ENCODE data around the gene RPSA.
"Not testable (repeated sequence)": the region's sequence is repeated elsewhere in the genome, so short reads cannot be mapped to it uniquely, and the experiment has no call there.

Gene RPSA

DNA sequence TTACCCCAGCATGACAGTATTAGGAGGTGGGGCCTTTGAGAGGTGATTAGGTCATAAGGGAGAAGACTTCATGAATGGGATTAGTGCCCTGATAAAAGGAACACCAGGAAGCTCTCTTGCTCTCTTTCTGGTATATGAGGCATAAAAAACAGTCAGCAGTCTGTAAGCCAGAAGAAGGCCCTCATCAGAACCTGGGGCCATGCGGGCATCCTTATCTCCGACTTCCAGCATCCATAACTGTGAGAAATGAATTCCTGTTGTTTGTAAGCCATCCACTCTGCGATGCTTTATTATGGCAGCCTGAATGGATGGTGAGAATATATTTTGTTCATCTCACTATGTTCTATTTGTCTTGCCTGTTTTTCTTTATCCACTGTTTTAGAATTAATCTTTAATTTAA lies 43.3 kb downstream of the RPSA start:
- no peaks in the 10 kb centered on the region for H3K36me3 ChIP-seq (ENCODE audit: control insufficient read depth in 1 of 2, insufficient read depth in 2 of 2, low read length in 2 of 2)
- no peak overlapping the region for H3K27ac ChIP-seq (ENCODE audit: low read depth, low read length)

DNA sequence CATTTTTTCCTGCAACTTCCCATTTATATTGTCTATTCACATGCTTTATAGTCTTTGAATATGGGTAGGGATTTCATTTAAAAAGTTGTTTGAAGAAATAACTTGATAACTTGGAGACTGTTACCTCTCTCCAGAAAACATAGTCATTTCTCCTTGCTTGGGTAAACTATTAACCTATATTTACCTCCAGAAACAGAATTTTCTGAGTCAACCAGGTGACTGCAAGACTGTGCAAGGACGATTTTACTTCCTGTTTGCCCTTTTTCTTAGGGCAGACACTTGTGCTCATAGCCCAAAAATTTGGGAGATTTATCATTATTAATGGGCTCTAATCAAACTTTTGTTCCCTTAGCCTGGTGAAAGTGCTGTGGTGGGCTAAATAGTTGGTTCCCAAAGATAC lies 46.6 kb downstream of the RPSA start:
- no peaks in the 10 kb centered on the region for H3K4me1 ChIP-seq (ENCODE audit: control insufficient read depth in 1 of 2, insufficient read depth in 2 of 2, low read length in 2 of 2)
- no peaks in the 10 kb centered on the region for H3K36me3 ChIP-seq (ENCODE audit: control insufficient read depth in 1 of 2, insufficient read depth in 2 of 2, low read length in 2 of 2)
- no peak overlapping the region for H3K27ac ChIP-seq (ENCODE audit: low read depth, low read length)
- no peak overlapping the region for H3K9ac ChIP-seq (ENCODE audit: low read depth in 1 of 2, low read length in 2 of 2)
- no peak overlapping the region for H3K4me3 ChIP-seq (ENCODE audit: low read depth in 1 of 2, low read length in 2 of 2)
- no peaks in the 10 kb centered on the region for H3K9me3 ChIP-seq (ENCODE audit: control insufficient read depth in 1 of 2, low read length in 2 of 2)
- H3K27me3 ChIP-seq (ENCODE audit: control insufficient read depth in 1 of 2, insufficient read depth in 2 of 2, low read length in 2 of 2), result no peaks in the 10 kb centered on the region

More for the DNA sequence above, 43.3 kb downstream of the RPSA start:
- Histone ChIP-seq H3K4me1 (ENCODE audit: control insufficient read depth in 1 of 2, insufficient read depth in 2 of 2, low read length in 2 of 2) (no peaks in the 10 kb centered on the region), H3K9me3 (ENCODE audit: control insufficient read depth in 1 of 2, low read length in 2 of 2) (no peaks in the 10 kb centered on the region), H3K4me3 (ENCODE audit: low read depth in 1 of 2, low read length in 2 of 2) (no peak overlapping the region), H3K27me3 (ENCODE audit: control insufficient read depth in 1 of 2, insufficient read depth in 2 of 2, low read length in 2 of 2) (peaks cover 0 to 4% of the 10 kb centered on the region in 2 donors), H3K9ac (ENCODE audit: low read depth in 1 of 2, low read length in 2 of 2) (no peak overlapping the region)

DNA sequence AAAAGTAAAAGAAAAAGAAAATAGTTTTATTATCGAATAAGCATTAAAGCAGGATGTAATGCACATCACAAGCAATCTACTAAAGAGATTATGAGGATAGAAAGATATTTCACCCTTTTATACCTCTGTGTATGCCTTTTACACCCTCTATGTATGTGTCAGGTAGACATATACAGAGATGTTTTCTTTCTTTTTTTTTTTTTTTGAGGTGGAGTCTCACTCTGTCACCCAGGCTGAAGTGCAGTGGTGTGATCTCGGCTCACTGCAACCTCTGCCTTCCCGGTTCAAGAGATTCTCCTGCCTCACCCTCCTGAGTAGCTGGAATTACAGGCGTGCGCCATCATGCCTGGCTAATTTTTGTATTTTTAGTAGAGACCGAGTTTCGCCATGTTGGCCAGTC lies 47.4 kb downstream of the RPSA start:
- H3K9me3 ChIP-seq (ENCODE audit: control insufficient read depth in 1 of 2, low read length in 2 of 2); H3K9ac ChIP-seq (ENCODE audit: low read depth in 1 of 2, low read length in 2 of 2); H3K27me3 ChIP-seq (ENCODE audit: control insufficient read depth in 1 of 2, insufficient read depth in 2 of 2, low read length in 2 of 2); H3K4me1 ChIP-seq (ENCODE audit: control insufficient read depth in 1 of 2, insufficient read depth in 2 of 2, low read length in 2 of 2); H3K4me3 ChIP-seq (ENCODE audit: low read depth in 1 of 2, low read length in 2 of 2); H3K36me3 ChIP-seq (ENCODE audit: control insufficient read depth in 1 of 2, insufficient read depth in 2 of 2, low read length in 2 of 2); H3K27ac ChIP-seq (ENCODE audit: low read depth, low read length): not testable (repeated sequence)

DNA sequence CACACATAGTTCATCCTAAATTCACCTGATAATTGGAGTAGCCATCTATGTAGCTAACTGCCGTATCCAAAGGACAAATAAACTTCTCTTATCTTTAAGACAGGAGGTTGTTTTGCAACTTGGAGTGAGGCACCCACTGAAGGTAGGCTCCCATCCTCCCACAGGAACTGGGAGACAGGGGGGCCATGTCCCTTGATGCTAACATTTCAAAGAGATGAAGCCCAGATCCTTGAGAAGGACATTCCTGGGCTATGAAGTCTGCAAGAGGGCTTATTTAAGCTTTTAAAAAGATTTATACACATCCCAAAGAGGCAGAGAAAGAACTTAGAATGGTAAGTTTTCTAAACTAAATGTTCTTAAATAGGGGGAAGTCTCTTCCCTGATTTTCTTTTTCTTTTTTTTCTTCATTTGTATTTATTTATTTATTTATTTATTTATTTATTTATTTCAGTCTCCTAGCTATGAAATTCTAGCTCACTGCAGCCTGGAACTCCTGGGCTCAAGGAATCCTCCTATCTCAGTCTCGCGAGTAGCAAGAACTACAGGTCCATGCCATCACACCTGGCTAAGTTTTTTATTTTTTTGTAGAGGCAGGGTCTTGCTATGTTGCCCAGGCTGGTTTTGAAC lies 48.2 kb downstream of the RPSA start:
- Histone ChIP-seq H3K27ac (ENCODE audit: low read depth, low read length) (no peak overlapping the region), H3K36me3 (ENCODE audit: control insufficient read depth in 1 of 2, insufficient read depth in 2 of 2, low read length in 2 of 2) (no peaks in the 10 kb centered on the region), H3K27me3 (ENCODE audit: control insufficient read depth in 1 of 2, insufficient read depth in 2 of 2, low read length in 2 of 2) (no peaks in the 10 kb centered on the region), H3K9ac (ENCODE audit: low read depth in 1 of 2, low read length in 2 of 2) (no peak overlapping the region), H3K4me3 (ENCODE audit: low read depth in 1 of 2, low read length in 2 of 2) (no peak overlapping the region), H3K9me3 (ENCODE audit: control insufficient read depth in 1 of 2, low read length in 2 of 2) (no peaks in the 10 kb centered on the region), H3K4me1 (ENCODE audit: control insufficient read depth in 1 of 2, insufficient read depth in 2 of 2, low read length in 2 of 2) (no peaks in the 10 kb centered on the region)

DNA sequence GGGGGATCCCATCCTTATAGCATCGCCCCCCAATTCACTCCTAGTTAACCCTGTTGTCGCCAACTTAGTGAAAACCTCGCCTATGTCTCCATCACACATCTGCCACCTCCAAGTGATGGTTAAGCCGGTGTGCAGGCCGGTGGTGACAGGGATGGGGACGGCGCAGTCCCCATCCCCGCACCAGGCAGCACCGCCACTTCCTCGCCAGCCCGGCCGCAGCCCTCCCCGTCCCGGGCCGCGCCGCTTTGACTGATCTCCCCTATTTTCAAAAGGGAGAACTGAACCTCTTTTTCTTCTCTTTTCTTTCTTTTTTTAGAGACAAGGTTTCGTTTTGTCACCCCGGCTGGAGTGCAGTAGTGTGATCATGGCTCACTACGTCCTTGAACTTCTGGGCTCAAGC lies 49.6 kb downstream of the RPSA start:
- H3K4me1 ChIP-seq (ENCODE audit: control insufficient read depth in 1 of 2, insufficient read depth in 2 of 2, low read length in 2 of 2), result no peaks in the 10 kb centered on the region
- no peaks in the 10 kb centered on the region for H3K9me3 ChIP-seq (ENCODE audit: control insufficient read depth in 1 of 2, low read length in 2 of 2)
- no peaks in the 10 kb centered on the region for H3K36me3 ChIP-seq (ENCODE audit: control insufficient read depth in 1 of 2, insufficient read depth in 2 of 2, low read length in 2 of 2)
- H3K9ac ChIP-seq (ENCODE audit: low read depth in 1 of 2, low read length in 2 of 2), result no peak overlapping the region
- H3K27ac ChIP-seq (ENCODE audit: low read depth, low read length), result no peak overlapping the region
- no peak overlapping the region for H3K4me3 ChIP-seq (ENCODE audit: low read depth in 1 of 2, low read length in 2 of 2)
- H3K27me3 ChIP-seq (ENCODE audit: control insufficient read depth in 1 of 2, insufficient read depth in 2 of 2, low read length in 2 of 2), result no peaks in the 10 kb centered on the region

DNA sequence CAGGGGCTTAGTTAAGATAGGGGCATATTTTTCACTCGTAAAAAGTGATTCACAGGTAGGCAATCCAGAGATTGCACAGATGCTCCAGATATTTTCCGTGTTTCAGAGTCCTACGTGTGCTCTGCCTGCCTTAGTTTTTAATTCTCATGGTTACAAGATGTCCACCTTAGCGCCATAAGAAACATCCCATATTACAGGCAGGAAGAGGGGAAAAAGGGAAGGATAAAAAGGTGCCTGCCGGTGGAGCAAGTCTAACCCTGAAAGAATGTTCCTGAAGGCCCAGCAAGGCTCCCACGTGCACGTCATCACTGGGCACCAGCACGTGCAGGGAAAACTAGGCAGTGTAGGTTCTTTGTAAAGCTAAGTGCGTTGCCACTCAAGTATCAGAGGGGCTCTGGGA lies 50.8 kb downstream of the RPSA start:
- H3K27ac ChIP-seq (ENCODE audit: low read depth, low read length), result no peak overlapping the region

DNA sequence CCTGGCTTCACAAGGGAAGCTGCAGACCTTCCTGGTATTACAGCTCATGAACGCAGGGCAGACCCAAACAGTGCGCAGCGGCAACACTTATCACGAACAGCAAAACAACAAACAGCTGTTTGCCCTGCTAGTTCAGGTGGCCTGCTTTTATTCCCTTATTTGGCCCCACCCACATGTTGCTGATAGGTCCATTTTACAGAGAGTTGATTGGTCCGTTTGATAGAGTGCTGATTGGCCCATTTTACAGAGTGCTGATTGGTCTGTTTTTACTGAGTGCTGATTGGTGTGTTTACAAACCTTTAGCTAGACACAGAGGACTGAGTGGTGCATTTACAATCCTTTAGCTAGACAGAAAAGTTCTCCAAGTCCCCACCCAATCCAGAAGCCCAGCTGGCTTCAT lies 52.1 kb downstream of the RPSA start:
- not testable (repeated sequence) for H3K9ac ChIP-seq (ENCODE audit: low read depth in 1 of 2, low read length in 2 of 2); H3K4me1 ChIP-seq (ENCODE audit: control insufficient read depth in 1 of 2, insufficient read depth in 2 of 2, low read length in 2 of 2); H3K9me3 ChIP-seq (ENCODE audit: control insufficient read depth in 1 of 2, low read length in 2 of 2); H3K36me3 ChIP-seq (ENCODE audit: control insufficient read depth in 1 of 2, insufficient read depth in 2 of 2, low read length in 2 of 2); H3K27ac ChIP-seq (ENCODE audit: low read depth, low read length); H3K4me3 ChIP-seq (ENCODE audit: low read depth in 1 of 2, low read length in 2 of 2); H3K27me3 ChIP-seq (ENCODE audit: control insufficient read depth in 1 of 2, insufficient read depth in 2 of 2, low read length in 2 of 2)

More for the DNA sequence above, 50.8 kb downstream of the RPSA start:
- Histone ChIP-seq H3K4me3 (ENCODE audit: low read depth in 1 of 2, low read length in 2 of 2) (no peak overlapping the region), H3K9me3 (ENCODE audit: control insufficient read depth in 1 of 2, low read length in 2 of 2) (no peaks in the 10 kb centered on the region), H3K4me1 (ENCODE audit: control insufficient read depth in 1 of 2, insufficient read depth in 2 of 2, low read length in 2 of 2) (no peaks in the 10 kb centered on the region), H3K36me3 (ENCODE audit: control insufficient read depth in 1 of 2, insufficient read depth in 2 of 2, low read length in 2 of 2) (no peaks in the 10 kb centered on the region), H3K9ac (ENCODE audit: low read depth in 1 of 2, low read length in 2 of 2) (no peak overlapping the region), H3K27me3 (ENCODE audit: control insufficient read depth in 1 of 2, insufficient read depth in 2 of 2, low read length in 2 of 2) (no peaks in the 10 kb centered on the region)

DNA sequence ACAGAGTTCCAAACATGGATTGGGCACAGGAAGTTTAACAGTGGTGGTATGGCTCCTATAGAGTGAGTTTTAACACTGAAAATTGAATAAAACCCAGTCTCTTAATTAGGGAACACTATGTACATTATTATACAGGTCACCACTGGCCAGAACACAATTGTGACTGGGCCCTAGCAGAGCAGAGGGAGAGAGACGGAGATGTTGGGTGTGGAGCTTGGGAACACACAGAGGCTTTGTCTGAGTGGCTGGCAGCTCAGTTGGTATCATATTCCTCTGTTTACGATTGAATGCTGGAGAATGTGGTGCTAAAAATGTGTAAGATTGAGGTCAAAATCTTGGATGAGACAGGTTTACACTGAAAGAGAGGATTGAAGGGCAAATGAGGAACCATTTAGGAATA lies 54.2 kb downstream of the RPSA start:
- no peaks in the 10 kb centered on the region for H3K4me1 ChIP-seq (ENCODE audit: control insufficient read depth in 1 of 2, insufficient read depth in 2 of 2, low read length in 2 of 2)
- H3K36me3 ChIP-seq (ENCODE audit: control insufficient read depth in 1 of 2, insufficient read depth in 2 of 2, low read length in 2 of 2), result no peaks in the 10 kb centered on the region
- no peak overlapping the region for H3K27ac ChIP-seq (ENCODE audit: low read depth, low read length)
- peaks cover 0 to 5% of the 10 kb centered on the region in 2 donors for H3K27me3 ChIP-seq (ENCODE audit: control insufficient read depth in 1 of 2, insufficient read depth in 2 of 2, low read length in 2 of 2)
- H3K9ac ChIP-seq (ENCODE audit: low read depth in 1 of 2, low read length in 2 of 2), result no peak overlapping the region
- H3K4me3 ChIP-seq (ENCODE audit: low read depth in 1 of 2, low read length in 2 of 2), result no peak overlapping the region
- H3K9me3 ChIP-seq (ENCODE audit: control insufficient read depth in 1 of 2, low read length in 2 of 2), result no peaks in the 10 kb centered on the region

All from duodenal mucosa (tissue), 2 donors.